ENCODE results near the gene DDX31.

DDX31 gene

GRCh38 chr9:132671620-132672412 is 2.0 kb upstream of the DDX31 start:
- no peak for DNase-seq

GRCh38 chr9:132670457-132671391 is 941 bp upstream of the DDX31 start, which contains the start of gene GTF3C4:
GTF3C4 (plus strand) TSS chr9:132670464; CDS start chr9:132670599, 135 bp downstream.
- no peak for DNase-seq

GRCh38 chr9:132669319-132669697 is 475 bp downstream of the DDX31 start:
- DNase-seq: no peak

- no peak for DNase-seq
Measured at GRCh38 chr9:132663851-132664250, 5.9 kb downstream of the DDX31 start.

GRCh38 chr9:132663117-132663516 is 6.7 kb downstream of the DDX31 start:
- DNase-seq: no peak

- DNase-seq: no peak
Measured at GRCh38 chr9:132662152-132662945, 7.4 kb downstream of the DDX31 start.

GRCh38 chr9:132656299-132656698 is 13.5 kb downstream of the DDX31 start:
- no peak for DNase-seq

GRCh38 chr9:132651259-132651658 is 18.5 kb downstream of the DDX31 start:
- DNase-seq: no peak

- DNase-seq: no peak
Measured at GRCh38 chr9:132648685-132649084, 21.1 kb downstream of the DDX31 start.

- no peak for DNase-seq
Measured at GRCh38 chr9:132648283-132648682, 21.5 kb downstream of the DDX31 start.

- no peak for DNase-seq
Measured at GRCh38 chr9:132647806-132648205, 22.0 kb downstream of the DDX31 start.

GRCh38 chr9:132647355-132647754 is 22.4 kb downstream of the DDX31 start:
- DNase-seq: no peak

- DNase-seq: no peak
Measured at GRCh38 chr9:132646726-132647125, 23.1 kb downstream of the DDX31 start.

GRCh38 chr9:132645711-132646110 is 24.1 kb downstream of the DDX31 start:
- no peak for DNase-seq

GRCh38 chr9:132645306-132645705 is 24.5 kb downstream of the DDX31 start:
- DNase-seq: no peak

- DNase-seq: no peak
Measured at GRCh38 chr9:132644251-132644650, 25.5 kb downstream of the DDX31 start.

GRCh38 chr9:132641216-132641615 is 28.6 kb downstream of the DDX31 start:
- DNase-seq: no peak

- no peak for DNase-seq
Measured at GRCh38 chr9:132639322-132639721, 30.5 kb downstream of the DDX31 start.

- DNase-seq: no peak
Measured at GRCh38 chr9:132638240-132638639, 31.5 kb downstream of the DDX31 start.

GRCh38 chr9:132637801-132638200 is 32.0 kb downstream of the DDX31 start:
- no peak for DNase-seq

GRCh38 chr9:132637351-132637750 is 32.4 kb downstream of the DDX31 start:
- DNase-seq: no peak

- DNase-seq: no peak
Measured at GRCh38 chr9:132634327-132634726, 35.5 kb downstream of the DDX31 start.
